ENCODE measurements around the gene PPP1R14D. TPM values are rescaled to one million over a fixed set of nuclear protein-coding genes. Genes with fewer than 3 reads are reported as not detected.

The PPP1R14D gene, protein sequence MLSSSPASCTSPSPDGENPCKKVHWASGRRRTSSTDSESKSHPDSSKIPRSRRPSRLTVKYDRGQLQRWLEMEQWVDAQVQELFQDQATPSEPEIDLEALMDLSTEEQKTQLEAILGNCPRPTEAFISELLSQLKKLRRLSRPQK
- total RNA-seq, result not detected

DNA sequence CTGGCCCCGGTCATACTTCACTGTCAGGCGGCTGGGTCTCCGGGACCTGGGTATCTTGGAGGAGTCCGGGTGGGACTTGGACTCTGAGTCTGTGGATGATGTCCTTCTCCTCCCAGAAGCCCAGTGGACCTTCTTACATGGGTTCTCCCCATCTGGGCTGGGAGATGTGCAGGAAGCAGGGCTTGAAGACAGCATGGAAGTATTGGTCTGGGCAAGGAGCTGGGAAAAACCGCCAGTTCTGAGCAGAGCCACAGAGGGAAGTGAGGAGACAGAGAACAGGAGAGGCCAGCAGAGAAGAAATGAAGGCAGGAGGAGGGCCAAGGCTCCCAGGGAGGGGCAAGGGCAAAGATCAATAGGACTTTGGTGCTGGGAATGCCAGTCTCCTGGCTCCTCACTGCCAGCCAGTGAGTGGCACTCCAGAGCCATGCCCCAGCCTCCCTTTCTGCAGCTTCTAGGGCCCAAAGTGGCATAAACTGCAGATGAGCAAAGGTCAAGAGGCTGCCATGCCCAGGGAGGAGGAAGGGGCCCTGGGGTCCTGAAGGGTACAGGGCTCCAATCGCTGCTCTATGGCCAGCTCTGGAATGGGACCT, at the start of gene PPP1R14D:
PPP1R14D (minus strand) TSS at position 262 of the 590 bp plus-strand sequence; CDS start at position 195, 67 bp downstream.
- ATAC-seq (ENCODE audit: low FRiP score) (no peak), DNase-seq (ENCODE audit: low spot score) (no peak)
- TF ChIP-seq, protein P1, sequence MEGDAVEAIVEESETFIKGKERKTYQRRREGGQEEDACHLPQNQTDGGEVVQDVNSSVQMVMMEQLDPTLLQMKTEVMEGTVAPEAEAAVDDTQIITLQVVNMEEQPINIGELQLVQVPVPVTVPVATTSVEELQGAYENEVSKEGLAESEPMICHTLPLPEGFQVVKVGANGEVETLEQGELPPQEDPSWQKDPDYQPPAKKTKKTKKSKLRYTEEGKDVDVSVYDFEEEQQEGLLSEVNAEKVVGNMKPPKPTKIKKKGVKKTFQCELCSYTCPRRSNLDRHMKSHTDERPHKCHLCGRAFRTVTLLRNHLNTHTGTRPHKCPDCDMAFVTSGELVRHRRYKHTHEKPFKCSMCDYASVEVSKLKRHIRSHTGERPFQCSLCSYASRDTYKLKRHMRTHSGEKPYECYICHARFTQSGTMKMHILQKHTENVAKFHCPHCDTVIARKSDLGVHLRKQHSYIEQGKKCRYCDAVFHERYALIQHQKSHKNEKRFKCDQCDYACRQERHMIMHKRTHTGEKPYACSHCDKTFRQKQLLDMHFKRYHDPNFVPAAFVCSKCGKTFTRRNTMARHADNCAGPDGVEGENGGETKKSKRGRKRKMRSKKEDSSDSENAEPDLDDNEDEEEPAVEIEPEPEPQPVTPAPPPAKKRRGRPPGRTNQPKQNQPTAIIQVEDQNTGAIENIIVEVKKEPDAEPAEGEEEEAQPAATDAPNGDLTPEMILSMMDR (IDR thresholded peaks at IDR 0.05), result no peak

- no peak for ATAC-seq (ENCODE audit: low FRiP score)
- TF ChIP-seq, protein P1 (IDR thresholded peaks at IDR 0.05), result no peak
Observed at GRCh38 chr15:40877694-40878093, 49.2 kb upstream of the PPP1R14D start.

DNA sequence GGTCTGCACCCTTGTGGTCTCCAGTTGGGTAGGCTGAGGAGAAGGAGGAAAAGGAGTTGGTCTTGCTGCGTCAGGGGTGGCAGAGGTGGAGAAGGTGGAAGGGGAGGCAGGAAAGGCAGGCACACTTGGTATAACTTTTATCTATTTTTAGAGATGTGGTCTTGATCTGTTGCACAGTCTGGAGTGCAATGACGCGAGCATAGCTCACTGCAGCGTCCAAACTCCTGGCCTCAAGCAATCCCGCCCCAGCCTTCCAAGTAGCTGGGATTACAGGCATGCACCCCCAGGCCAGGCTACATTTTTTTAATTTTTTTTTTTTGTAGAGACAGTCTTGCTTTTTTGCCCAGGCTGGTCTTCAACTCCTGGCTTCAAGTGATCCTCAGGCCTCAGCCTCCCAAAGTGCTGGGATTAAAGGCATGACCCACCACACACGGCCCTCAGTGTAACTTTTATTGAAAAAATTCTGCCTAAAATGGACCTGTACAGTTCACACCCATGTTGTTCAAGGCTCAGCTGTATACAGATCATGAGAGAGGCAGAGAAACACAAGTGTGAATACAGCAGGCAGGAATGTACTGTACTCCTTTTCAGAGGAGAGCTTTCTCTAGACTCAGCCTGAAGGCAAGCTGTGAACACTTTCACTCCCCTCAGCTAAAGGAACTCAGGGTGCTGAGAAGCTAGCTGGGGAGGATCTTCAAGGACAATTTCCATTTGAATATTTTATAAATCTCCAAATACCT, 47.7 kb upstream of the PPP1R14D start:
- no peak for DNase-seq (ENCODE audit: low spot score)
- ATAC-seq (ENCODE audit: low FRiP score), result no peak
- TF ChIP-seq, protein P1 (IDR thresholded peaks at IDR 0.05), result no peak

More at GRCh38 chr15:40877694-40878093, 49.2 kb upstream of the PPP1R14D start:
- DNase-seq (ENCODE audit: low spot score), result no peak

DNA sequence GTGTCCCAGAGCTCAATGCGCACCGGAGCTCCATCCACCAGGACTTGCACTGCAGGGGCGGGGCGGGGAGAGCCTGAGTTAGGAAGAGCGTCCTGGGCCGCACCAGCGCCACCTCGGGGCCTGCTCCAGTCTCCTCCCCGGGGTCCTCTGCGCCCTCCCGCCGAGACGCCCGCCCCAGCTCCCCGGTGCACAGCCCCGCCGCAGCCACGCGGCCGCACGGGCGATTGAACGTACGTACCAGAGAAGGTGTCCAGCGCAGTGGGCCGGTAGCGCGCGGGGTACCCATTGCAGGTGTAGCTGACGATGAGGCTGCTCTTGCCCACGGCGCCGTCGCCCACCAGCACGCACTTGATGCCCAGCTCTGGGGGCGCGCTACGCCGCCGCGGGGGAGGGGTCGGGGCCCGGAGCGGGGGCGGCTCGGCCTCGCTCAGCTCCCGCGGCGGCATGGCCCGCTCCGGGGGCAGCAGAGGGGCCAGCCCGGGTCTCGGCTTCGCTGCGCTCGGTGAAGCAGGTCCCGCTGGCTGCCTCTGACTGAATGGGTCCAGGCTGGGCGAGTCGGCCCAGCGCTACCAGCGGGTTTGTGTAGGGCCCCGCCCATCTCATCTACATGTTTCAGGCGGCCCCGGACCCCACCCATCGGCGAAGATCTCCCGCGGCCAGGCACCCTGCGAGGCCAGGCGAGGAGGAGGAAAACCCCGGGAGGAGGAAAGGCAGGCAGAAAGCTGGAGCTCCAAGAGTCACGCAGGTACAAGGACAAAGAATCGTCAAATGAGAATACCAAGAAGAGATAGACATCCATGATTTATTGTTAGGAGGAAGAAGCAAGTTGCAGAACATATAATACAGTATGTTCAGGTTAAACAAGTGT, 45.4 kb upstream of the PPP1R14D start, which contains the start of gene RHOV:
RHOV (minus strand) TSS at position 541 of the 868 bp plus-strand sequence; CDS start at position 446, 95 bp downstream.
- TF ChIP-seq, protein P1 (IDR thresholded peaks at IDR 0.05), result no peak
- ATAC-seq (ENCODE audit: low FRiP score) (peak; percentile 84), DNase-seq (ENCODE audit: low spot score) (peak; percentile 28)

GRCh38 chr15:40872791-40873693, 44.5 kb upstream of the PPP1R14D start:
- DNase-seq (ENCODE audit: low spot score) (no peak), ATAC-seq (ENCODE audit: low FRiP score) (no peak)
- TF ChIP-seq, protein P1 (IDR thresholded peaks at IDR 0.05), result no peak

Data from omental fat pad (tissue), 4 donors.